Lung microvascular endothelial cell (primary cell): ENCODE measurements around the gene PLK5. TPM values are rescaled to one million over a fixed set of nuclear protein-coding genes. Genes with fewer than 3 reads are reported as not detected.
A peak's percentile ranks its signal among the peaks of the same experiment; 100 is the strongest.
"Not testable (repeated sequence)": the region's sequence is repeated elsewhere in the genome, so short reads cannot be mapped to it uniquely, and the experiment has no call there.

Source experiments
- DNase-seq, 2 donors: peaks; one replicate each; pipeline versions ENCODE4 v3.0.0 to v3.0.0-alpha.2; 2010; ENCODE audit warnings: low read depth in 2 of 2
- total RNA-seq: library from RNA; depleted of rRNA; stranded (reverse); fragments of >200 nt; gene quantifications from 2 replicates; pipeline ENCODE4 v1.2.1, GENCODE V29; 2014

PLK5 gene
- total RNA-seq, 1 donor from 2014 or later = not detected

DNA sequence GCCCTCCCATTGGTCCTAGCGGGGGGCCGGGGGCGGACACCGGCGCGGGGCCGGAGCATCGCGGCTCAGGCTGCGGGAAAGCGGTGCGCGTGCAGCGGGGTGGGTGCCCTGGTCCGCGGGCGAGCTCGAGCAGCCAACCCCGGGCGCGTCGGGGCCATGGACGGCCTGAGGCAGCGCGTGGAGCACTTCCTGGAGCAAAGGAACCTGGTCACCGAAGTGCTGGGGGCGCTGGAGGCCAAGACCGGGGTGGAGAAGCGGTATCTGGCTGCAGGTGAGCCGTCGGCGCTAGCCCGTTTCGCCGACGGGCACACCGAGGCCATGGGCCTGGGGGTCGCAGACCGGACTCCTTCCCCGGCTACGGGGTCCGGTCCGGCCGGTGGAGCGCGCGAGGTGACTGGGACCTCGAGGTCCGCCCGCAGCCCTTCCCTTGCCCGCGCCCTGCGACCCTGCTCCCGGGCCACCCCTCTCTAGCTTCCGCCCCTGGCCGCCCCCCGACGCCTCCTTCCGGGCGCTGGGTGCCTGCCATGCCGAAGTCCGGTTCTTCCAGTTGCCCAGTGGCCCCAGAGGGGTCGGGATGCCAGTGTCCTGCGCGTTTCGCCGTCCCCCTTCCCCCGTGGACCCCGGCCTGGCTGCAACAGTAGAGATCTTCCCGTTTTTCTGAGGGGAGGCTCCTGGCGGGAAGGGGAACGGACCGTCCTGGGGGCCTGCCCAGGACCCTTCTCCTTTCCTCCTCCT is 32.6 kb upstream of the PLK5 start, which contains the start of gene REEP6:
TSS of gene REEP6 (plus strand) at position 68 of the 735 bp plus-strand sequence. CDS start at position 157, 89 bp downstream.
- DNase-seq = no peak

DNA sequence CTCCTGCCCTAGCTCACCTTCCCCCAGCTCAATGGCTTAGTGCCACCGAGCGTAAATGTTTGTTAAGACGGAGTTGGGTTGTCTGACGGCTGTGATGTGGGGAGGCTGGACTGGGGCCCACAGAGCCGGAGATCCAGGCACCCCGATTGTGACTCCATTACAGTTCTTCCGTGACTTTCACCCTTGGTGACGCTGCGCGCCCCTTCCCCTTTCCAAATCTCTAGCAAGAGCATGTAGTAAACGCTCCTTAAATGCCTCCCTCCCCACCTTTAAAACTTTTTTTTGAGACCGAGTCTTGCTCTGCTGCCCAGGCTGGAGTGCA is 32.1 kb upstream of the PLK5 start:
- no peak for DNase-seq

DNA sequence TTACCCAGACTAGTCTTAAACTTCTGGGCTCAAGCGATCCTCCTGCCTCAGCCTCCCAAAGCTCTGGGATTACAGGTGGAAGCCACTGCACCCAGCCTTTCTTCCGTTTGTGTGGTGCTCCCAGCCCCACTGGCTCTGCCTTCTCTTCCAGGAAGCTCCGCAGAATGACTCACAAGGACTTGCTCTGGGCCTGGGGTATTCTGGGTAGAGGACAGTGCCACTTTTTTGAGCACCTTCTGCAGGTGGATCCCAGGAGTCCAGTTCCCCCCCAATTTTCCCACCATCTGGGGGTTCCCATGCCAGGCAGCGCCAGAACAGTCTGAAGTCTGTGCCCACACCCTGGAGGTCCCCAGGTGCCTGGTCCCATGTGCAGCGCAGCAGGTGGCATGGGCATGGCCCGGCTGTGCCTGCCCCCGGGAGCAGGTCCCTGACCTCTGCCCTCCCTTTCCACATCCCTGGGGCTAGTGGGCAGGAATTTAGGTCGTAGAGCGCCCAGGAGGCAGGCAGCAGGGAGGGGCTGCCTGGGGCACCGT is 31.3 kb upstream of the PLK5 start:
- DNase-seq = peak in 1 of 2 donors; percentile 37

DNA sequence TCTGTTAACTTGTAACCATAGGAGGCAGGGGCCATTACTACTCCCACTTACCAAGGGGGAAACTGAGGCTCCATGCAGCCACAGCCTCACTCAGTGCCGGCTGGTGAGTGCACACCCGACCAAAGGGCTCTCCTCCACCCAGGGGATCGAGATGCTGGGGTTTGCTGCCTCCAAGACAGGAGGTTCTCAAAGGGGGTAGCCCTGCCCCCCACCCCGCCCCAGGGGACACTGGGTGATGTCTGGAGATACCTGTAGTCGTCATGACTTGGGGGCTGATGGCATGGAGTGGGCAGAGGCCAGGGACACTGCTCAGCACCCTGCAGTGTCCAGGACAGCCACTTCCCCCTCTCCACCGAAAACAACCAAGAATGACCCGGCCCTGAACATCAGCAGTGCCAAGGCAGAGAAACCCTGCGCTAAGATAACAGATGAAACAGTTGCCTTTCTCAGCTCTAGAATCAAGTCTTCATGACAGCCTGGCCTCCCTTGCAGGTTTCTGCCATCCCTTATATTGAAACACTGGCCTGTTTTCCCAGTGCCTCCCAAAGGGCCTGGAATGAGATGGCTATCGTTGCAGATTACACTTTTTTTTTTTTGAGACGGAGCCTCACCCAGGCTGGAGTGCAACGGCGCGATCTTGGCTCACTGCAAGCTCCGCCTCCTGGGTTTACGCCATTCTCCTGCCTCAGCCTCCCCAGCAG is 29.6 kb upstream of the PLK5 start:
- no peak for DNase-seq

DNA sequence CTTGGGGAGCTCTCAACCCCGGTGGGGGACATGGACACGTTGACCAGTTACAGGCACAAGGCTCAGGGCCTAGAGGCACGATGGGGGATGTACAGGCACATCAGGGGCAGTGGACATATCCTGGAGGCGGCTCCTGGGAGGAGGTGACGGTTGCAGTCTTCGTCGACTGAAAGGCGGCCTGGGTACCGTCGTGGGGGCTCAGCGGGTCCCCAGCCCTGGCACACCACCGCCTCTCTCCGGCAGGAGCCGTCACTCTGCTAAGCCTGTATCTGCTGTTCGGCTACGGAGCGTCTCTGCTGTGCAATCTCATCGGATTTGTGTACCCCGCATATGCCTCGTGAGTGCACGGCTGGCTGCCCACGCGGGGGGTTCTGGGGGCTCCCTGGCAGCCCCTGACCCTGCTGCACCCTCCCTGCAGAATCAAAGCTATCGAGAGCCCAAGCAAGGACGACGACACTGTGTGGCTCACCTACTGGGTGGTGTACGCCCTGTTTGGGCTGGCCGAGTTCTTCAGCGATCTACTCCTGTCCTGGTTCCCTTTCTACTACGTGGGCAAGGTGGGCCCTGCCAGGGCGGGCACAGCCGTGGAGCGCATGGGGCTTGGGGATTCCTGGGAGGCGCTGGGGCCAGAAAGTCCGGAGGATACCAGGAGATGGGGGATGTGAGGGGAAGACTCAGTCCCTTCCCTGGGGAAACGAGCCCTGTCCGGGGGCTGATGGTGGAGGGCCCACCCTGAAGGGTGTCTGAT is 28.7 kb upstream of the PLK5 start:
- DNase-seq = no peak

DNA sequence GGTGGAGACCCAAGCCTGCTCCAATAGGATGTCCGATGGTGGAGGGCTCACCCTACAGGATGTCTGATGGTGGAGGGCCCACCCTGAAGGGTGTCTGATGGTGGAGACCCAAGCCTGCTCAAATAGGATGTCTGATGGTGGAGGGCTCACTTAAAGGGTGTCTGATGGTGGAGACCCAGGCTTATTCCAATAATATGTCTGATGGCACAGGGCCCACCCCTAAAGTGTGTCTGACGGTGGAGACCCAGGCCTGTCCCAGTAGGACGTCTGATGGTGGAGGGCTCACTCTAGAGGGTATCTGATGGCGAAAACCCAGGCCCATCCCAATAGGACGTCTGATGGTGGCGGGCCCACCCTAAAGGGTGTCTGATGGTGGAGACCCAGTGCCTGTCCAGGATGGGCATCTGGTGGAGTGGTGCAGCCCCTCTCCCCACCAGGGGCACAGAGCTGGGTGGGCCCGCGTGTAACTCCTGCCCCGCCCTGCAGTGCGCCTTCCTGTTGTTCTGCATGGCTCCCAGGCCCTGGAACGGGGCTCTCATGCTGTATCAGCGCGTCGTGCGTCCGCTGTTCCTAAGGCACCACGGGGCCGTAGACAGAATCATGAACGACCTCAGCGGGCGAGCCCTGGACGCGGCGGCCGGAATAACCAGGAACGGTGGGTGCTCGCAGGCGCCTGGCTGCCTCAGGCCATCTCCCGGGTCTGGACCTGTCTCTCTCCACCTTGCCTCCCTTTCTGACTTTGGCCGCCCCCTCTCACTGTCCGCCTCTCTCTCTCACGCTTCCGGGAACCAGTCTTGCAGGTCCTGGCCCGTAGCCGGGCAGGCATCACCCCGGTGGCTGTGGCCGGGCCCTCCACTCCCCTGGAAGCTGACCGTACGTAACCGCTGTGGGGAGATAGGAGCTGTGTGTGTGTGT is 27.8 kb upstream of the PLK5 start:
- no peak for DNase-seq

DNA sequence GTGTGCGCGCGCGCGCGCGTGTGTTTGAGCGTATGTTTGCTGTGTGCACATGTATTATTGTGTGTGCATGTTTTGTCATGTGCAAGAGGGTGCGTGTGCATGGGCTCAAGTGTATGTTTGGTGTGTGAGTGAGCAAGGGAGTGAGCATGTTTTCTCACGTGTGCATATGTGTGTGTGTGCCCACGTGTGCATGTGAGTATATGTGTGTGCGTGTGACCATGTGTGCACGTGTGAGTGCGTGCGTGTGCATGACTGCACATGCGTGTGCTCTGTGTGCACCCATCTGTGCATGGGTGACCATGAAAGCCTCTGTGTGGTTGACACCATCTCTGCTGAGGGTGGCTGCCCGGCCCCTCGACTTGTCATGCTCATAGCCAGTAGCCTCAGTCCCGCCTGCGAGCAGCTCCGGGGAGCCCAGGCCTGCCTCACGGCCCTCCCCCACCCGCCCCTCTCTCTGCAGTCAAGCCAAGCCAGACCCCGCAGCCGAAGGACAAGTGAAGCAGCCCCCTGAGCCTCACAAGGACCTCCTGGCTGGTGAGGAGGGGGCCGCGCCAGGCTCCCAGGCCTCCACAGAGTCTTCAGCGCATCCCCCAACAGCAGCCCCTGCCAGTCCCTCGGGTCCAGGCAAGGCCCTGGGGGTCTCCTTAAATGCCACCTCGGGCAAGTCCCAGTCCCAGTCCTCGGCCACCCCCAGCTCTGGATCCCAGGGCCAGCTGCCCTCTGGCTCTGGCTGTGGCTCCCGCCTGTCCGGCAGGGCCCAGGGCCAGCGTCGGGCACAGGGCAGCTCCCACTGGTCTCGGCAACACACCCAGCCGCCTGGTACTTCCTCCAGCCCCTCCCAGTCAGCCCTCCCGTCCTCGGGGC is 26.9 kb upstream of the PLK5 start:
- DNase-seq = no peak

DNA sequence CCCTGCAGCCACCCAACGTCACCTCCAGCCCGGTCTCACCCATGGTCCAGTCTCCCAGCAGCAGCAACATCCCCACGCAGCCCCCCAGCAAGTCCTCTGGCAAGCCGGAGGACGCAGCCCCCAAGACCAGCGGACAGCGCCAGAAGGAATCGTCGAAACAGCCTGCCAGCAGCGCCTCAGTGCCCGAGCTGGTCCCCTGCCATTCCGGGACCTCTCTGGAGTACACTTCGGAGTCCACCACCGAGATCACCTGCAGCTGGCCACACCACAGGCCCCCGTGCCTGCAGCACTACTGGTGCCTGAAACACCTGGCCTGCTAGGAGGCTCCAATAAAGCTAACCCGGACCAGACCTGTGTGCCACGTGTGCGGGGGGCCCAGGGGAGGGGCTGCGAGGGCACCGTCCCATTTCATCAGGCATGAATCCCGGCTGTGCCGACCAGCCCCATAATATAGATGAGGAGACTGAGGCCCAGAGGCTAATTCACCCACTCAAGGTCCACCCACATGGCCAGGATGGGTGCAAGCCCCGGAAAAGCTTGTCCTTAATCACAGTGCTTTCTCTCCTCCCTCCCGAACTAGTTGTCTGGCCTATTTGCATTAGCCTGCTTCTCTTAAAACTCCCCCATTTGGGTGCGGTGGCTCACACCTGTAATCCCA is 26.2 kb upstream of the PLK5 start:
- no peak for DNase-seq

DNA sequence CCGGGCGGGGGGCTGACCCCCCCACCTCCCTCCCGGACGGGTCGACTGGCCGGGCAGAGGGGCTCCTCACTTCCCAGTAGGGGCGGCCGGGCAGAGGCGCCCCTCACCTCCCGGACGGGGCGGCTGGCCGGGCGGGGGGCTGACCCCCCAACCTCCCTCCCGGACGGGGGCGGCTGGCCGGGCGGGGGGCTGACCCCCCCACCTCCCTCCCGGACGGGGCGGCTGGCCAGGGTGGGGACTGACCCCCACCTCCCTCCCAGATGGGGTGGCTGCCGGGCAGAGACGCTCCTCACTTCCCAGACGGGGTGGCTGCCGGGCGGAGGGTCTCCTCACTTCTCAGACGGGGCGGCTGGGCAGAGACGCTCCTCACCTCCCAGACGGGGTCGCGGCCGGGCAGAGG is 24.6 kb upstream of the PLK5 start:
- DNase-seq = not testable (repeated sequence)

DNA sequence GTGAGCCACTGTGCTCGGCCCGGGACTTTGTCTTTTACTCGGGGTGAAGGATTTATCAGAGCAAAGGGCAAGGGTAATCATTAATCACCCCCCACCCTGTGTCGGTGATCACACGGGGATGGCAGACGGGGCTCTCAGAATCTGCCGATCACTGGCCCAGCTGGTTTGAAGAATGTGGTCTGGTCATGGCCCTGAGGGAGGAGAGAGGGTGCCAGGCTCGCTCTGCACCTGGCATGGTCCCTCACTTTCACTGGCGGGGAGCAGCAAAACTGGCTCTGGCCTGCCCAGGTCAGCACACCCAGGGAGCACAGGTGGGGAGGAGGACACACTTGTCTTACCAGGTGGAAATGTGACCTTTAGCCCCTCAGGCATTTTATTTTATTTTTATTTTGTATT is 22.7 kb upstream of the PLK5 start:
- DNase-seq = no peak

DNA sequence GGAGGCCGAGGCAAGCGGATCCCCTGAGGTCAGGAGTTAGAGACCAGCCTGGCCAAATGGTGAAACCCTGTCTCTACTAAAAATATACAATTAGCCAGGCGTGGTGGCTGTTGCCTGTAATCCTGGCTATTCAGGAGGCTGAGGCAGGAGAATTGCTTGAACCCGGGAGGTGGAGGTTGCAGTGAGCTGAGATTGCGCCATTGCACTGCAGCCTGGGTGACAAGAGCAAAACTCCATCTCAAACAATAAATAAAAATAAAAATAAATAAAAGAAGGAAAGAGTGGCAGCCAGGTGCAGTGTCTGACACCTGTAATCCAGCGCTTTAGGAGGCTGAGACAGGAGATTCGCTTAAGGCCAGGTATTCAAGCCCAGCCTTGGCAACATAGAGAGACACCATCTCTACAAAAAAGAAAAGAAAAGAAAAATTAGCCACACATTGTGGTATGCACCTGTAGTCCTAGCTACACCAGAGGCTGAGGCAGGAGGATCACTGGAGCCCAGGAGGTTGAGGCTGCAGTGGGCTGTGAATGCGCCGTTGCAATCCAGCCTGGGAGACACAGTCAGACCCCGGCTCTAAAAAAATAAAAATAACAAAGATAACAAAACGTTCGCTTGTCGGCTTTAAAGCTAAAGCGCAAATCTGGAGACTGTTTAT is 21.3 kb upstream of the PLK5 start:
- no peak for DNase-seq

DNA sequence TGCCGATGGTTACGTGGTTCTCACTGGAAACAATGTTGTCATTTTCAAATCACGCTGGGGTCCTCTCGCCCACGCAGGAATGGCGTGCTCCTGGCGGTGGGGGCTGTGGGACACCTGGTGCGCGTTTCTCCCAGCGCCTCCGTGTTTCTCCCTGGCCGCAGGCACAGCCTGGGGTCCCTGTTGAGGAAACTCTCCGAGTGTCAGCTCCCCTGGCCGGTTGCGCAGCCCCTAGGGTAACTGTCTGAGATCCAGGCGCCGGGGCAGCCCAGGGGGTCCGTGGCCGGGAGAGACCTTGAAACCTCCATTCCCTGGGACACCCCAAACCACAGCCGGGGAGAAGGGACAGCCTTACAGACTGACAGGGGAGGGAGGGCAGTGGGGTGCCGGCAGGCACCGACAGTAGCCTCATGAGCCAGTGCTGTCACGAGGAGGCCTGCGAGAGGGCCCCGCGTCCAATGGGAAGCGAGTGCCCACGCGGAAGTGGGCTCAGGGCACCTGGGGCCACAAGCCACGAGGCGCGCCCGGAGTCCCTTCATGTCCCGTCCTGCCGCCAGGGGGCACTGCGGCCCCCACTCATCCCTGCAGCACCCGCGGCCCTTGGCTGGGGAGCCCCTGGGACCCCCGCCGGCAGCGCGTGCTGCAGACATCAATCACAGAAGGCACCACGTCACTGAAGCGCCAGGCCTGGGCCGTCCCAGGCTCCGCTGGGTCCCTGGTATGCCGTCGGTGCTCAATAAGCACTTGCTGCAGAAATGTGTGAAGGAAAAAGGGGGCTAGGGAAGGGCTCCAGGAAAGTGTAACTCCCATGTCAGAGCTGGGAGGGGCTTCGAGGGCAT is 20.6 kb upstream of the PLK5 start:
- peak; percentile 29 to 52 for DNase-seq

DNA sequence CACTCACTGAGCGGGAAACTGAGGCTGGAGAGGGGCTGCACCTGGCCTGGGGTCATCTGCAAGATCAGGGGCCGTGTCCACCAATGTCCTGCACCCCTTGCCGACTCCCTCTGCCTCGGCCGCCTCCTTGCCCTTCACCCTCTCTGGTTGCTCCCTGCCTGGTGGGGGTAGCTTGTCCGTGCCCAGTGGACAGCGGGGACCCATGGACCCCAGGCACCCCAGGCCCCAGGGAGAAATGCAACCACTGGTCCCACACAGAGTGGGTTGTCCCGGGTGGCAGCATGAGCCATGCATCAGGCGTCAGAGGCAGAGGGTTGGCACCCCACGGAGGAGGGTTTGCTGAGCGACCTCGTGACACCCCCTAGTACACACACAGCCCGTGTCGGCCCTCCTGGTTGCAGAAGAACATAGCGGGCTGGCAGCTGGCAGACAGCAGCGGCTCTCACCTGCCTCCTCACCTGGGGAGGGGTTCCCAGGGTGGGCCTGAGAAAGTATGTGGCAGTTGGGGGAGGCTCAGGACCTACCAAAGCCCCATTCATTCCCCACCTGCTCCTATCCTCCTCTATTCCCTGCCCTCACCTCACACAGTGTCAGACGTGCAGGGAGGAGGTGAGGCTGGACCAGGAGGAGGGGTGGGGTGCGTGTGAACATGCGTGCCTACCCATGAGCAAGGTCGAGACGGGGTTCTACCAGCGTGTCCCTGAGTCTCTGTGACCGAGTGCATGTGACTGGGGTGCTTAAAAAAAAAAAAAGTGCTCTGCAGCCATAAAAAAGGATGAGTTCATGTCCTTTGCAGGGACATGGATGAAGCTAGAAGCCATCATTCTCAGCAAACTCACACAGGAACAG is 19.7 kb upstream of the PLK5 start:
- no peak for DNase-seq

DNA sequence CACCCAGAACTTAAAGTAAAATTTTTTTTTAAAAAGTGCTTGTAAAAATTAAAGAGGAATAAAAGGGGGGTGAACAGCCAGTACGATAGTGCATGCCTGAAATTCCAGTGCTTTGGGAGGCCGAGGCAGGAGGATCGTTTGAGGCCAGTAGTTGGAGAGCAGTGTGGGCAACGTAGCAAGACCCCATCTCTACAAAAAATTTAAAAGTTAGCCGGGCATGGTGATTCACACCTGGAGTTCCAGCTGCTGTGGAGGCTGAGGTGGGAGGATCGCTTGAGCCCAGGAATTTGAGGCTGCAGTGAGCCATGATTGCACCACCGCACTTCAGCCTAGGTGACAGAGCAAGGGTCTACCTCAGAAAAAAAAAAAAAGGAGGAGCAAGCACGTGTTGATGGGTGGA is 18.9 kb upstream of the PLK5 start:
- no peak for DNase-seq

DNA sequence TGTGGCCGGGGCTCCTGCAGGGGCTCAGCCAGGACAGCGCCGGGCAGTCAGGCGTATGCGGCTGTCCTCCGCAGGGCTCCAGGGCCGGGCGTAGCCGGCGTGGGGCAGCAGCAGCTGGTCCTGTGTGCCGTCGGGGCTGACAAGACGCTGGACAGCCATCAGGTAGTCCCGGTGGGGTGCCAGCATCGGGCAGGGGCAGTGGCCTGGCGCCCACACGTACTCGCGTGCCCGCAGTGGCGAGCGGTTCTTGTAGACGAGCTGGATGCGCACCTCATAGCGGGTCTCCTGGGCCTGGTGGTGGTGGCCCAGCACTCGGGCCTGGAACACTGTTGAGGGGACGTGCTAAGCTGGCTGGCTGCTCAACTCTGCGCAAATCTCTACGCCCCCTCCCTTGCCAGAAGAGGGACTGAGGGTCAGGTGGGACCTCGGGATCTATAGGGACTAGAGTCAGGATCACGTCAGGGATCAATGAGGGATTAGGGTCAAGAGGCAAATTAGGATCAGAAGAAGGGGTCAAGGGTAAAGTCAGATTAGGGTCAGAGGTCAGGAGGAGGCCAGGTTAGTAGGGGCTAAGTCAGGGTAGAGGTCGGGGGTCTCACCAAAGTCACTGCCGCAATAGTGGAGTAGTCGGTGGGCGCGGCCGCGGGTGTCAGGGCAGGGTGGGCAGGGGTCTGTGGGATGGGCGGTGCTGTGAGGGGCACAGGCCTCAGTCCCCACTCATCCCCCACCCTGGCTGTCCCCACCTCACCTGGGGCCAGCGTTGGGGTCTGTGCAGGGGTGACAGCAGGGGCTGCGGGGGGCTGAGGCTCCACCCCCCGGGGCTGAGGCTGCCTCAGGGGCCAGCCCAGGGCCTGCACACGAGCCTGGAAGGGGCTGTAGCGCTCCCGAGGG is 17.6 kb upstream of the PLK5 start:
- no peak for DNase-seq

DNA sequence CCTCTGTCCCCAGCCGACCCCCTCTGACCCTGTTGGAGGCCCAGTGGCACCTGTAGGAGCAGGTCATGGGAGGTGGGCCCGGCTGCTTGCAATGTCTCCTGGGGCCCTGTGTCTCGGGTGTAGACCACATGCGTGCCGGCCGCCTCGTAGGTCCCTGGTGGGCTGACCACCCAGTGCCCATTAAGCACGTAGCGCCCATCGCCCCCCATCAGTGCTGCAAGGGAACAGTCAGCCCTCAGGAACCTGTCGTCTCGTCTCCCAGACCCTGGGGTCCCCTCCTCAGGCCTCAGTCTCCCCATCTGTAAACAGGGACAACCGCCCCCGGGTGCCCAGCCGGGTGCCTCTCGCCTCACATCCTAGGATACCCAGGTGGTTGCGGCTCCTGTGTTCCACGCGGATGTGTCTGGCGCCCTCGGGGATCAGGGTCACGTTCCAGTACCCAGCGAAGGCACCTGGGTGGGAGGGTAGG is 16.7 kb upstream of the PLK5 start:
- no peak for DNase-seq
